HTR-8/SVneo (cell line): ENCODE results near the gene CAPSL.
A peak's percentile ranks its signal among the peaks of the same experiment; 100 is the strongest.
"Not testable (repeated sequence)": the region's sequence is repeated elsewhere in the genome, so short reads cannot be mapped to it uniquely, and the experiment has no call there.

Experiments
- DNase-seq: peaks from one replicate; pipeline ENCODE4 v3.0.0; 2011; ENCODE audit warnings: low spot score, mixed read lengths; ENCODE audit not compliant: insufficient read length
- FAIRE-seq: peaks from 2 replicates; lab custom pipeline; 2011; peaks lifted over from hg19 to GRCh38; lab: Jason Lieb, UNC

The CAPSL gene

DNA sequence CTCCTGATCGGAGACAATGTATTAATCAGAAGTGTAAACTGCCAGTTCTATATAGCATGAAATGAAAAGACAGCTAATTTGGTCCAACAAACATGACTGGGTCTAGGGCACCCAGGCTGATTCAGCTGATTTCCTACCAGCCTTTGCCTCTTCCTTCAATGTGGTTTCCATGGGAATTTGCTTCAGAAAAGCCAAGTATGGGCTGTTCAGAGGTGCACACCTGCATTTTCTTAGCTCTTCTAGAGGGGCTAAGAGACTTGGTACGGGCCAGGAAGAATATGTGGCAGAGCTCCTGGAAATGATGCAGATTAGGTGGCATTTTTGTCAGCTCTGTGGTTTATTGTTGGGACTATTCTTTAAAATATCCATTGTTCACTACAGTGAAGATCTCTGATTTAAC, 59.3 kb downstream of the CAPSL start:
- no peak for FAIRE-seq
- DNase-seq, result no peak

DNA sequence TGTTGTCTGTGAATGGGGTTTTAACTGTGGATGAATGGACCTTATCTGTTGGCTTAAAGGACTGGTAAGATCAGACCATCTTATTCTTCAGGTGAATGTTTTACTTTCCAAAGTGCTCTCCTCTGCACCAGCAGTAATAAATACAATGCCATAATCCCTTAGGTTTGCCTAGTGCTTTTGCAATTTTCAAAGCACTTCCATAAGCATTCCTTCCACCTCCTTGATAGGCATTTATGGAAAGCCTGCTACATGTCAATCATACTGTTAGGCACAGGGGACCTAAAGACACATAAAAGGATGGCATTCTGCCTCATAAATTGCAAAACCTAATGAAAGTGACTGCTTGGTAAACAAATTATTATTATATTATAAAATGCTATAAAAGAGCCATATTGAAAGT, 60.3 kb downstream of the CAPSL start:
- DNase-seq (no peak), FAIRE-seq (no peak)

DNA sequence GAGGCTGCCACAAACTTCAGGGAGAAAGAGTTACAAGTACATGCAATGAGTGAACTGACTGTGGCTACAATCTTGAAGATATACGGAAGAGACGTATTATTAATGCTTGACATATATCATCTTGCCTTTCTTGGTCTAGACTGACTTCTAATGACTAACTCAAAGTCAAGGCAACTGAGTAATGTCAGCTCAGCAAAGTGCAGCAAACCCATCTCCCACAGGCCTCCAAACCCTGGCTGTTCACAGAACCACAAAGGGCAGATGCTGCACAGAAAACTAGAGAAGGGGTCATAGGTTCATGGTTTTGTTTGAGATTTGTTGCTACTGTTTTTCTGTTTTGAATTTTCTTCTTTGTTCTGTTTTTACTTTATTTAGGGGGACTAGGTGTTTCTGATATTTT, 60.8 kb downstream of the CAPSL start:
- DNase-seq (no peak), FAIRE-seq (no peak)

DNA sequence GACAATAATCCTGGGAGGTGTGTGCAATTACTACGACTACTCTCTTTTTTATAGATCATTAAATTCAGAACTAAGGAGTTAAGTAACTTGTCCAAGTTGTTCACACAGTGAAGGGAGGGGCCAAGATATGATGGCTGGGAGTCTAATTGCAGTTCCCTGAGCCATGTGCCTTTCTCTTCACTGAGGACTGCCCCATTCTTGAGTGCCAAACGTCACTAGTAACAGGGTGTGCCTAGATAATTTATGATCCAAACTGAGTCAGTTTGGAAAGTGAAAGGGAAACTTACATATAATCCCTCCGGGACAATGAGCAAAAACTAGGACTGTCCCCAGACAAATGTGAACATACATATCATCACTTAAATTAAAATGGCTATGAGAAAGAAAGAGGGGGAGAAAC, 61.5 kb downstream of the CAPSL start:
- FAIRE-seq (no peak), DNase-seq (peak; percentile 61)

DNA sequence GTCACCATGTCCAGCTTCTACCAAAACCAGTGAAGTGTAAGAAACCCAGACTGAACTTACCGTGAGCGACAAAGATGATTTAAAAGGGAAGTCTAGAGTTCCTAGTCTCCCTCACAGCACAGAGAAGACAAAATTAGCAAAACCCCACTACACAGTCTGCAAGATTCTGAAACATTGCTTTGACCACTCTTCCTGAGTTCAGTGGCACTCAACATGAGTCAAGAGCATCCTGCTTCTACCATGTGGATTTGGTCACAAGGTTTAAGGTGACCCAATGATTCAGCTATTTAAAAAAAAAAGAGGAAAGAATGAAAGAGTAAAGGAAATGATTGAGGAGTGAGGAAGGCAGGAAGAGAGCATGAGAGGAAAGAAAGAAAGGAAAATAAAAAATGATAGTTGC, 62.0 kb downstream of the CAPSL start:
- DNase-seq, result no peak
- FAIRE-seq, result no peak

DNA sequence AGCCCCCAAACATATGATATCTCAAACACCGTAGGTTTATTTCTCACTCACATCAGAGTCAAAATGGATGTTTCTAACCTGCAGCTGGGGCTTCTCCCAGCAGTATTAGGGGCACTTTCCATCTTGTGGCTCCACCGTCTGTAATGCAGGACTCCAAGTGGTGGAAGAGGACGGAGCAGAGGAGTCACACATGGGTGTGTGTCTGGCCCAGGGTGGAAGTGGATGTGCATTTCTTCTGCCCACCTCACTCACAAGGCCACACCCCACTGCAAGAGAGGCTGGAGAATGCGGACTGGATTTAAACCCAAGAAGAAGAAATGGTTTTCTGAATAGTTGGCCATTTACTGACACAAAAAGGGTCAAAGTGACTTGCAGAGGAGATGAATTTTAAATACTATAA, 67.8 kb downstream of the CAPSL start:
- no peak for DNase-seq
- FAIRE-seq, result peak; percentile 64

DNA sequence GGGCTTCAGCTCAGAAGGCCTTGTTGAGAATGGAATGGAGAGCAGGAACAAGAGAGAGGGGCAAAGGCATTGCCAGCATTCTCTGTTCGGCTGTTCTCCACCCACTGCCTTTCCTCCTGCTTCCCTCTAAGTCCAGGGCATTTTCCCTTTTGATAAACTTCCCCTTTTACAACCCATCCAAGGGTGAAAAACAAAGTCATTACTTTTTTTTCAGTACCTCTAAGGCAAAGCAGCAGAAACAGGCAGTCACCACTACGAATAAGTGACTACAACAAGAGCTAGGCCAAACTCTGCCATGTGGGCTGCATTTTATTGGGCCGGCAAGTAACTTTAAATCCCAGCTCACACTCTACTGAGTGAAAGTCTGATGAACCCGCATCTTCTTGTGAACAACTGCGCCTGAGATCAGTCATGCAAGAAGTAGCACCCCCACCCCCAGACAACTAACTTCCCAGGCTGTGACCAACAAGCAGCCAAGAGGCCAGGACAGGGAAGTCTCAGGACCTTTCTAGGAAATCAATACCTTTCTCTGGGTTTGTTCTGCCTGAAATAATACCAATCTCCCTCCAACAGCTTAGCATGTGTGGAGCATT, 68.6 kb downstream of the CAPSL start:
- FAIRE-seq, result no peak

DNA sequence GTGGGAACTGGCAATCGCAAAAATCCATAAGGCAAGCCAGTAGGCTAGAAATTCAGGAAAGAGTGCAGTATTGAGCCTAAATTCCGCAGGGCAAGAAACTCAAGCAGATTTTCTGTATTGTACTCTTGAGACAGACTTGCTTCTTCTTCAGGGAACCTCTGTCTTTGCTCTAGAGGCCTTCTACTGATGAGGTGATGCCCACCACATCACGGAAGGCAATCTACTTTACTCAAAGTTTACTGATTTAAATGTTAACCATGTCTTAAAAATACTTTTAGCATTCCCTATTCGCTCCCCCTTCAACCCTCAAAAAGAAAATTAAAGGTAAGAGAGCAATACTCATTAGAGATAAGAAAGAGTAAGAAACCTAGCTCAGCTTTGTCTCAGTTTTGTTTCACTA, 70.4 kb downstream of the CAPSL start:
- no peak for DNase-seq
- no peak for FAIRE-seq

More for the DNA sequence above, 68.6 kb downstream of the CAPSL start:
- no peak for DNase-seq

DNA sequence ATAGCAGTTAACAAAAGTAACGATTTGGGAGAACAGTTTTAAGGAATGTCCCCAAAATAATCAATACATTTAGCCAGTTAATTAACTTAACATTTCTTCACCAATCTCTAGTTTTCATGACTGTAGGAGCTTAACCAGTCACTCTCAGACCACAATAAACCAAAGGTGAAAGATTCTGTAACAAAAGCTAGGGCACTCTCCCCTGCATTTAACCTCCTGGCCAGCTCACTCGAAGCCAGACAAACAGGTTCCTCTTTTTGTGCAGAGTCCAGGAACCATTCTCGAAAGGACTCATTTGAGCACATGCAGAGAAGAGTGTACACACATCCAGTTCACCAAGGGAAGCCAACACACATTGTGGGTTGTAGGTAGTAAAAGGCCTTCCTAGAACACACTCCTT, 75.3 kb downstream of the CAPSL start:
- DNase-seq, result no peak

DNA sequence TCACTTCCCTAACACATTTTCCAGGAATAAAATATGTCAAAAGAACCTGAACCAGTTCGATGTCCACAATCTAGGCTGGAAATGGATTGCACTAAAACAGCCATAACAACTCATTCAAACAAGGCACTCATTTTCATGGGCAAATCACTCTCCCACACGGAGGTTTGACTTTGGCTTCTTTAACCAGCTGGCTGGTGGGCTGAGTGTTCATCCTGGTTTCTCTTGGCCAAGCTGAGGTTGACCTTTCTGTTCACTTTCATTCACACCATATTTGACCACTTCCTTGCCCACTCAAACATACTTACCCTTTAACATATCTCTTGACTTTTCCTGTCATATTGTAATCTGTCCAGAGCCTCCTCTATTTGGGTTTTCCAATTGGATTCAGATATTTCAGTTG, 76.3 kb downstream of the CAPSL start:
- no peak for DNase-seq
- peak; percentile 52 for FAIRE-seq

More for the DNA sequence above, 75.3 kb downstream of the CAPSL start:
- peak; percentile 26 for FAIRE-seq

DNA sequence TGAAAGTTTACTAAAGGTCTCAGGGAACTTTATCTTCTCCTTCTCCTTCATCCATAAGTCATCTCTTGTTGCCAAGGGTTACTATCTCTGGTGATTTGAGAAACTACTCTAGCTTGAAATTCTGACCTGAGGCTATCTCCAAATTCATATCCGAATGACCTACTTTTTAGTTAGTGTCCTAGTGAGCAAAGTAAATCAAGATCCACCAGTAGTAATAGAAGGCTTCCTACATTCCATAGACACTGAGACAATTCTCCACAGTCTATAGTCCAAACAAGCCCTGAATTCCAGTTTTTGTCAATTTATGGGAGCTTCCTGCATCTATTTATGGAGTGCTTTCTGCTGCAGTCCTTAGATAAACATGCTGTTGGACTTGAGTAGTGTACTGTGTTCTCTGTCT, 76.7 kb downstream of the CAPSL start:
- DNase-seq (no peak), FAIRE-seq (no peak)

DNA sequence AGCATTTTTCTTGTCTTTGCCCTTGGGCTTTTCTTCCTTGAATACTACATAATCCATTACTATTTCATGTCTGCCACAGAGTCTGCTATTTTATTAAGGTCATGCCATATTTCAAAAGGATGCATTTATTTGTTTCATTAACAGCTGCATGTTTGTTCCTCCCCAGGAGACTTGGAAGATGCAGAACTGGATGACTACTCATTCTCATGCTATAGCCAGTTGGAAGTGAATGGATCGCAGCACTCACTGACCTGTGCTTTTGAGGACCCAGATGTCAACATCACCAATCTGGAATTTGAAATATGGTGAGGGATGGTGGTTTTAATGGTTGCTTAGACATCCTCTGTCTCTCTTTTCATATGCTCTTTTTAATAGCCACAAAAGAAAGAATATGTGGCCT, 77.7 kb downstream of the CAPSL start:
- FAIRE-seq (peak; percentile 42), DNase-seq (no peak)

DNA sequence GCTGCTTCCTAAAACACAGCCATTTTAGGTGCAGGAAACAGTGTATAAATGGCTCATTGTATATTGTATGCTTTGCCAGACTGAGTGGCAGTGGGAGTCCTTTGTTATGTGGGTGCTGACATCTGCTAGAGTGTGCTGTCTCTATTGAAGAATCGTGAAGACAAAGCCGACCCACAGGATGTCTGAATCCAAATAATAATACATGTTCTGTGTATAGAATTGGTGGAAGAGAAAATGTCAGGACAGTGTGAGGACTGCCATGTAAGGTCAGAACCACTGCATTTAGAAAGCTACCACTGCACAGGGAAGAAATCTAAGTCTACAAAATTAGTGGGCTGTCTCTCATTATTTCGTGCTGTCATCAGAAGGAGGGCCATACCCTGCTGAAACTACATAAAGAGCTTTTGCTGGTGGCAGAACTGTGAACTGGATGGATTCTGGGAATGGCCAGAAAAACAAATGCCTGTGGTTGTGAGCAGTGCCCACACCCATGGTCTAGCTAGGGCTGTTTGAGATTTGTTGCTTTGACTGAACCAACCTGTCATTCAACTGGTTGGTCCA, 79.2 kb downstream of the CAPSL start:
- DNase-seq, result no peak
- FAIRE-seq, result peak; percentile 90

DNA sequence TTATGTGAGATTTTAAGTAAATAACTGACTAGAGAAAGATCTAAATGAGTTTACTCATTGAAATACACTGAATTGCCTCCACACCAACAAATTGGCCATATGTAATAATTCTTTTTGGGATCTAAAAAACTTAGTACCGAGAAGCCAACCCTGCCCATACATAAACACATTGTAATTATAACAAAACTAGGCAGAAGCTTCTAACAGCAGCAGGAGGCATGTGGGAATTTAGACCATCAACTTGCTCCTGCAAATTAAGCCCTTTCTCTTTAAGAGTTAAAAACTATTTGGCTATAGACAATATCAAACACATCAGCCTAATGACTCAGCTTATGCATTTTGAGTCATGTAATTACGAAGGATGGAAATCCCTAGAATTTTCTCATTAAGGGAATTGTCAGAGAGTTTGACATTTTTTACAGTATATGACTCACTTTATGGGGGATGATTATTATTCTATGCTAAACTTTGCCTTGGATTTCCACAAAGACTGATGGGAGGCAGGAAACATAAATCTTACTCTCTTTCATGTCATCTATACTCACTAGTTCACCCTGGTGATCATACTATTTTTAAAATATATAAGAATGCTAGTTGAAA, 80.7 kb downstream of the CAPSL start:
- FAIRE-seq (peak; percentile 70), DNase-seq (peak; percentile 84)

DNA sequence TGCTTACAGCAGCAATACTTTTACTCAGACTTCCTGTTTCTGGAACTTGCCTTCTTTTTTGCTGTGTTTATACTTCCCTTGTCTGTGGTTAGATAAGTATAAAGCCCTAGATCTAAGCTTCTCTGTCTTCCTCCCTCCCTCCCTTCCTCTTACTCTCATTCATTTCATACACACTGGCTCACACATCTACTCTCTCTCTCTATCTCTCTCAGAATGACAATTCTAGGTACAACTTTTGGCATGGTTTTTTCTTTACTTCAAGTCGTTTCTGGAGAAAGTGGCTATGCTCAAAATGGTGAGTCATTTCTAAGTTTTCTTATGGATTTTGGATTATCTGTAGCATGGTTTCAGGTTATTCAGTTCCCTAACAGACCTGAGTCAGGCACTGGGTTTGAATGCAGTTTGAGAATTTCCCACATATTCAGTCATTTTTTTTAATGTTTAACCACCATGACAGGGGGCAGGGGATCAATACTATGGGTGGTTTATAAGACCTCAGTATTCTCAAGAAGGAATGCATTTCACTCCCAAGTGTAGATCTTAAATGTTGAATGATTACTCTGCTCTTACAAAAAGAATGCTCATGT, 81.6 kb downstream of the CAPSL start, which contains the start of gene IL7R:
Gene IL7R (plus strand): TSS at position 127 of the 587 bp plus-strand sequence. CDS start 87 bp downstream, at position 214.
- FAIRE-seq (peak; percentile 74), DNase-seq (no peak)

DNA sequence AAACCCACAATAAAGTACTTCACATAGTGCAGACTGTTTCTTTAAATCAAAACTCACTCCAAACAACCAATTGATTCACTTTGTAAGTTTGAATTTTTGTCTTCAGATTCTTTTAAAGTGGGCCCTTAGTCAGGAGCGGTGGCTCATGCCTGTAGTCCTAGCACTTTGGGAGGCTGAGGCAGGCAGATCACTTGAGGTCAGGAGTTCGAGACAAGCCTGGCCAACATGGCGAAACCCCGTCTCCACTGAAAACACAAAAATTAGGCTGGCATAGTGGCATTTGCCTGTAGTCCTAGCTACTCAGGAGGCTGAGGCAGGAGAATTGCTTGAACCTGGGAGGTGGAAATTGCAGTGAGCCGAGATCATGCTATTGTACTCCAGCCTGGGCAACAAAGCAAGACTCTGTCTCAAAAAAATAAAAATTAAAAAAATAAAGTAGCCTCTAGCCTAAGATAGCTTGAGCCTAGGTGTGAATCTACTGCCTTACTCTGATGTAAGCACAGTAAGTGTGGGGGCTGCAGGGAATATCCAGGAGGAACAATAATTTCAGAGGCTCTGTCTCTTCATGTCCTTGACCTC, 82.1 kb downstream of the CAPSL start:
- not testable (repeated sequence) for FAIRE-seq, DNase-seq

DNA sequence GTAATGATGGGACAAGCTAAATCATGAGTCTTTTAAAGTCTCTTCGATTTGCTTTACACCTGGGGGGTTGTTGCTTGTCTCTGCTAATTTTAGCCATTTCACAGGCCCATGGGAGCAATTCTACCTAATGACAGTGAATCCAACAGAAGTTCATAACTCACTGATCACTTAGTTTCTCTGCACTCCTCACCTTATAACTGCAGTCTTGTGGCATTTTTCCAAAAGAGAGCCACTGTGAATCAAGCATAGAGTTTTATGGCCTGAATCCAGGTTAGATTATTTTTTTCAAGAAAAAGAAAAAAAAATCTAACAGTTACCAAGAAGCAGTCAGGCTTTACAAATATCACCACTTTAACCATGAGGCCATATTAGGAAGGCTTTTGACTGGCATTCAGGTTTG, 83.2 kb downstream of the CAPSL start:
- FAIRE-seq, result no peak
- DNase-seq, result no peak
